ENCODE data around the gene TBC1D22A. TPM values are rescaled to one million over a fixed set of nuclear protein-coding genes. Genes with fewer than 3 reads are reported as not detected.

TBC1D22A gene
- total RNA-seq, 4 donors from 2014 or later: 10.8 to 32.2 (median 22.3) TPM

- TF ChIP-seq, protein P1, sequence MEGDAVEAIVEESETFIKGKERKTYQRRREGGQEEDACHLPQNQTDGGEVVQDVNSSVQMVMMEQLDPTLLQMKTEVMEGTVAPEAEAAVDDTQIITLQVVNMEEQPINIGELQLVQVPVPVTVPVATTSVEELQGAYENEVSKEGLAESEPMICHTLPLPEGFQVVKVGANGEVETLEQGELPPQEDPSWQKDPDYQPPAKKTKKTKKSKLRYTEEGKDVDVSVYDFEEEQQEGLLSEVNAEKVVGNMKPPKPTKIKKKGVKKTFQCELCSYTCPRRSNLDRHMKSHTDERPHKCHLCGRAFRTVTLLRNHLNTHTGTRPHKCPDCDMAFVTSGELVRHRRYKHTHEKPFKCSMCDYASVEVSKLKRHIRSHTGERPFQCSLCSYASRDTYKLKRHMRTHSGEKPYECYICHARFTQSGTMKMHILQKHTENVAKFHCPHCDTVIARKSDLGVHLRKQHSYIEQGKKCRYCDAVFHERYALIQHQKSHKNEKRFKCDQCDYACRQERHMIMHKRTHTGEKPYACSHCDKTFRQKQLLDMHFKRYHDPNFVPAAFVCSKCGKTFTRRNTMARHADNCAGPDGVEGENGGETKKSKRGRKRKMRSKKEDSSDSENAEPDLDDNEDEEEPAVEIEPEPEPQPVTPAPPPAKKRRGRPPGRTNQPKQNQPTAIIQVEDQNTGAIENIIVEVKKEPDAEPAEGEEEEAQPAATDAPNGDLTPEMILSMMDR (IDR thresholded peaks at IDR 0.05; ENCODE audit: low read depth): no peak
These were observed 328.3 kb downstream of the TBC1D22A start for GRCh38 chr22:47090591-47091245.

DNA sequence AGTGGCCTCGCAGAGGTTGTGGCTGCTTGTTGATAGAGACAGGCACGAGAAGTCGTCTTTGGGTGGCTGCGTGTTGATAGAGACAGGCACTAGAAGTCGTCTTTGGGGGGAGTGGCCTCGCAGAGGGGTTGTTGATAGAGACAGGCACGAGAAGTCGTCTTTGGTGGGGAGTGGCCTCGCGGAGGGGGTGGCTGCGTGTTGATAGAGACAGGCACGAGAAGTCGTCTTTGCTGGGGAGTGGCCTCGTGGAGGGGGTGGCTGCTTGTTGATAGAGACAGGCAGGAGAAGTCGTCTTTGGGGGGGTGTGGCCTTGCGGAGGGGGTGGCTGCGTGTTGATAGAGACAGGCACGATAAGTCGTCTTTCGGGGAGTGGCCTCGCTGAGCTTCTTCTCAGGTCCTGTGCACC is 328.8 kb downstream of the TBC1D22A start:
- TF ChIP-seq, protein P1 (IDR thresholded peaks at IDR 0.05; ENCODE audit: low read depth): no peak

DNA sequence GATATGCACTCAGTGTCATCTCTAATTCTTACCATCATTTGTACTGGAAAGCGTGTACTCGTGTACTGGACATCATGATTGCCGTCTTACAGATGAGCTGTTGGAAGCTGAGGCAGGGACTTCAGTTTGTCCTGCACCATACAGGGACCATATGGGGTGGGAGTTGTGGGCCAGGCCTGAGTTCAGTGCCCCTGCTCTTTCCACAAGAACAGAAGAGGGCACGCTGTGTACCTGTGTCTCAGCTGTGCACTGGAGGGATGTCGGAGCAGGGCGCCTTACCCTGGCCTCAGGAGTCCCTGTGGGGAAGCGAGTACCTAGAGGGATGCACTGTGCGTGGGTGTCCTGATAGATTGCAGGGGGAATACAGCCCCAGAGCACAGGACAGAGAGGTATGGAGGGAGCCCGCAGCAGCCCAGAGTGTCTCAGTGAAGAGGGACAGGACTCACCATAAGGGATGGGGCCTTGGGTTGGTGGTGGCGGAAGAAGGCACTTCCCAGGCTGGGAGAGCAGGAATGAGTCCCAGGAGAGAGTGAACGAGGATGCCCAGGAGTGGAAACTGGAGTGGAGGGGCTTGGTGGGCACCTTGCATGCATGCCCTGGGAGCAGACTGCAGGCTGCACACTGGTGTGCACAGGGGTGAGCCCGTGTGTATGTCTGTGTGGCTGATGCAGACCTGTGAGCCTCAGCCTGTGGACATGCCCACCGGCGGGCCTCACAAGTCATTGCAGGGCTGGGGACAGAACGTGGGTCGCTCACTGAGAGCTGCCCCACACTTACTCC is 329.7 kb downstream of the TBC1D22A start:
- TF ChIP-seq, protein P1 (IDR thresholded peaks at IDR 0.05; ENCODE audit: low read depth): no peak

DNA sequence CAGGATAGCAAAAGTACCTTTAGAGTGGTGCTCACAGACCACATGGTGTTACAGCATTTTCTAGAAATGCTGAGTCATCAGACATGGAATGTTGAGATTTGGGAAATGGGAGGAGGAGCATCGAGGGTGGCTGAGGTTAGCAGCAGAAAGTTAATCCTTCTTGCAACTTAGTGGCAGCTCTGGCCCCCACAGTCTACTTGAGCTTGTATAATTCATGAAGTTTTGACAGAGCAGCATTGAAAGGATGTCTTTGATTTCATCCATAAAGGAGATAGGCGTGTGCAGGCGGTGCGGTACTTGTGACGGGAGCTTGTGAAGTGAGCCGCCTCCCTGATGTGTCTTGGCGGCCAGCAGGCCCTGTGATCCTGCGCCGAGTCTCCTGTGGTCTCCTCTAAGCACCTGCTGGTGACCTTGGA is 330.5 kb downstream of the TBC1D22A start:
- TF ChIP-seq, protein P1 (IDR thresholded peaks at IDR 0.05; ENCODE audit: low read depth): no peak

DNA sequence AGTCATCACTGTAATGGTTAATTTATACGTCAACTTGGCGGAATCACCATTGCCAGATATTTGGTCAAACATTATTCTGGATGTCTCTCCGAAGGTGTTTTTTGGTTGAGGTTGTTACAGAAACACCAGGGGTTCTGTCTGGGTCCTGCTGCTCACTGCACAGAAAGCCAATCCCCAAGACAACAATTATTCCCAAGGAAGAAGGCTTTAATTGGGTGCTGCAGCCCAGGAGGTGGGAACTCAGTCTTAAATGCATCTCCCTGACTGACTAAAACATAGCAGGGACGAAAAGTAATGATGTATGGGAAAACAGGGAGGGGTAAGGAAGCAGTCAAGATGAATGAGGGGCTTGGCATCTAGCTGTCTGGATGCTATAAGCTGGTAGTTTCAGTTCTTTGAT is 331.3 kb downstream of the TBC1D22A start:
- TF ChIP-seq, protein P1 (IDR thresholded peaks at IDR 0.05; ENCODE audit: low read depth): no peak

DNA sequence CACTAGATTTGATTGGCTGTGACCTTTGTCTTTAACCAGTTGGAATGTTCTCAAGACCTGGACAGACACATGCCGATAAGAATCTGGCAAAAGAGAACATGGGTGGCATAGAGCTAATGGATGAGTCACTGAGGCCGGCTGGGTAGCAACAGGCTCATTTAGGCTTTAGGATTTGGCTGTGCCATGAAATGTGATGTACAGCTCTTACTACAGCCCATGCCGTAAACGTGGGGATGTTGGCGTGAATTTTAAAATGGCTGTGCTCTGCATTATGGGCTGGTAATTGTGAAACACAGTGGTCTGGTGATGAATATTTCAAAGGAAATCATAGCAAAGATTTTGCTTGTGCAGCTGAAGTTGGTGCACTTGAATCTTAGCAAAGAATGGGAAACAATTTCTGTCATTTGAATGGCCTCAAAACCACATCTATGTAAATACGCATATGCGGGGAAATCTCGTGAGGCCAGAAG is 332.4 kb downstream of the TBC1D22A start:
- TF ChIP-seq, protein P1 (IDR thresholded peaks at IDR 0.05; ENCODE audit: low read depth): no peak

DNA sequence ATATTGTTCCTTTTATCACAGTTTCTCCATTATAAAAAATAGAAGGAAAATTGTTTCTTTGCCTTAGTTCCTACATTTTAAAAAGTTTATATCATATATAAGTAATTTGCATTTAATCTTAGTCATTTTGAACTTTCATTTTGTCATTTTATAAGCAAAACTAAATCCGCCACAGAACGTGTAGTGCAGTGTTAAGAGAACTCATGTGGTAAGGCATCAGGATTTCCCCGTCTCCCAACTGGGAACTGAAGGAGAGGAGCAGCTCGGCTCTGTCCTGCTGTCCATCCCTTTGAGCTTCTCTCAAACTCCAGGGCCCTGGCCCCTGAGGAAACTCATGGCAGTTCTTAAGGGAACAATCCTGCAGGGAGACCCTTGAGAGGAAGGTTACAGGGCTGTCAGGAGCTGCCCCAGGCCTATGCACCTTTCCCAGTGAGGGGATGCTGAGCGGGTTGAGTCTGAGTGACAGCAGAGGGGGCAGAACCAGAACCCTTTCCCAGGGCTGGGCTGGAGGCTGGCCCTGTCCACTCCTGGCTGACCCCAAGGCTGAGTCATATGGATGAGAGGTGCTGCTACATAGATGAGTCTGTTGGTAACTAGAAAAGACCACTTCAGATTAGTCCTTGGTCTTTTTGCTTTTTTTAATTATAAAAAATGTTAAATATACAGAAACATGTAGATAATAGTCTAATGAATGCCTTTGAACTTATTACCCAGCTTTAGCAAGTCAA is 333.1 kb downstream of the TBC1D22A start:
- TF ChIP-seq, protein P1 (IDR thresholded peaks at IDR 0.05; ENCODE audit: low read depth): no peak
